GM18526 (cell line): ENCODE measurements around the gene MAPK1IP1L.

ENCODE experiments used
- POLR2A ChIP-seq: IDR thresholded peaks from 3 replicates; pipeline ENCODE4 v1.6.1; 2011; ENCODE audit not compliant: insufficient read length; ENCODE audit errors: extremely low read depth

The MAPK1IP1L gene

GRCh38 chr14:55051165-55051422, 353 bp upstream of the MAPK1IP1L start:
- TF ChIP-seq POLR2A, result no peak

GRCh38 chr14:55052269-55052930, 953 bp downstream of the MAPK1IP1L start:
- no peak for TF ChIP-seq POLR2A

GRCh38 chr14:55053018-55053417, 1.6 kb downstream of the MAPK1IP1L start:
- no peak for TF ChIP-seq POLR2A

- TF ChIP-seq POLR2A, result no peak
Measured at GRCh38 chr14:55053500-55053899, 2.1 kb downstream of the MAPK1IP1L start.

GRCh38 chr14:55054098-55054497, 2.7 kb downstream of the MAPK1IP1L start:
- TF ChIP-seq POLR2A, result no peak

GRCh38 chr14:55057919-55058318, 6.5 kb downstream of the MAPK1IP1L start:
- no peak for TF ChIP-seq POLR2A

GRCh38 chr14:55059333-55059732, 7.9 kb downstream of the MAPK1IP1L start:
- TF ChIP-seq POLR2A, result no peak

GRCh38 chr14:55062517-55063351, 11.3 kb downstream of the MAPK1IP1L start:
- no peak for TF ChIP-seq POLR2A

- no peak for TF ChIP-seq POLR2A
Measured at GRCh38 chr14:55065411-55065810, 14.0 kb downstream of the MAPK1IP1L start.

GRCh38 chr14:55066223-55066622, 14.8 kb downstream of the MAPK1IP1L start:
- TF ChIP-seq POLR2A, result no peak

GRCh38 chr14:55070981-55071411, 19.5 kb downstream of the MAPK1IP1L start:
- no peak for TF ChIP-seq POLR2A

- TF ChIP-seq POLR2A, result no peak
Measured at GRCh38 chr14:55071870-55072640, 20.6 kb downstream of the MAPK1IP1L start.

- no peak for TF ChIP-seq POLR2A
Measured at GRCh38 chr14:55073856-55074255, 22.4 kb downstream of the MAPK1IP1L start.

GRCh38 chr14:55074662-55075061, 23.2 kb downstream of the MAPK1IP1L start:
- no peak for TF ChIP-seq POLR2A

- no peak for TF ChIP-seq POLR2A
Measured at GRCh38 chr14:55075628-55076175, 24.3 kb downstream of the MAPK1IP1L start.
